Stimulated activated effector memory CD8-positive, alpha-beta T cell treated with anti-CD3 and anti-CD28 coated beads, Interleukin-12 subunit alpha, Interleukin-12 subunit beta, amount 100 ng/mL, for 72 hours (primary cell): ENCODE data around the gene MAP3K6.
"Not testable (repeated sequence)": the region's sequence is repeated elsewhere in the genome, so short reads cannot be mapped to it uniquely, and the experiment has no call there.

Source experiments
- ATAC-seq: fragments of 150-1000 bp; cut with Tn5 transposase; 2 replicates; pipeline ENCODE4 v1.10.0; 2021
- DNase-seq, 2 donors: peaks; one replicate each; pipeline ENCODE4 v3.0.0; 2021 to 2022; ENCODE audit warnings: low spot score in 2 of 2
- H3K27ac Mint-ChIP-seq: one replicate; pipeline ENCODE4 v1.8.0; 2022; ENCODE audit warnings: mild to moderate bottlenecking, mixed read lengths
- H3K36me3 Mint-ChIP-seq: one replicate; pipeline ENCODE4 v1.8.0; 2022; ENCODE audit warnings: mild to moderate bottlenecking, mixed read lengths
- H3K4me1 Mint-ChIP-seq: one replicate; pipeline ENCODE4 v1.8.0; 2022; ENCODE audit warnings: mixed read lengths
- H3K4me3 Mint-ChIP-seq: one replicate; pipeline ENCODE4 v1.8.0; 2022; ENCODE audit warnings: mild to moderate bottlenecking, mixed read lengths
- H3K9me3 Mint-ChIP-seq: one replicate; pipeline ENCODE4 v1.8.0; 2022; ENCODE audit warnings: mixed read lengths

The MAP3K6 gene

GRCh38 chr1:27388337-27389005 is 21.7 kb upstream of the MAP3K6 start:
- Mint-ChIP-seq H3K4me1 (peaks cover 22% of the 10 kb centered on the region), H3K36me3 (peaks cover 9% of the 10 kb centered on the region), H3K9me3 (no peaks in the 10 kb centered on the region), H3K4me3 (no peak overlapping the region), H3K27ac (no peak overlapping the region)
- ATAC-seq (no peak), DNase-seq (peak; percentile 66 to 86)

- H3K27ac Mint-ChIP-seq, H3K4me3 Mint-ChIP-seq, H3K9me3 Mint-ChIP-seq, ATAC-seq, H3K4me1 Mint-ChIP-seq, H3K36me3 Mint-ChIP-seq, DNase-seq: not testable (repeated sequence)
Measured at GRCh38 chr1:27384797-27385196, 18.0 kb upstream of the MAP3K6 start.

GRCh38 chr1:27383661-27384060 is 16.9 kb upstream of the MAP3K6 start:
- no peaks in the 10 kb centered on the region for H3K9me3 Mint-ChIP-seq
- H3K27ac Mint-ChIP-seq, result no peak overlapping the region

GRCh38 chr1:27383039-27383605 is 16.4 kb upstream of the MAP3K6 start, which contains the start of gene CD164L2:
Gene CD164L2, minus strand, starts transcription at chr1:27383333. Its CDS starts 94 bp downstream, at chr1:27383239.
- H3K36me3 Mint-ChIP-seq, result no peaks in the 10 kb centered on the region
- ATAC-seq, result peak; percentile 38
- peak within 1 kb of the TSS; percentile 5 for H3K27ac Mint-ChIP-seq
- DNase-seq, result no peak
- no peaks in the 10 kb centered on the region for H3K4me1 Mint-ChIP-seq
- no peaks in the 10 kb centered on the region for H3K9me3 Mint-ChIP-seq
- H3K4me3 Mint-ChIP-seq, result no peak within 1 kb of the TSS

More at GRCh38 chr1:27383661-27384060, 16.9 kb upstream of the MAP3K6 start:
- no peak overlapping the region for H3K4me3 Mint-ChIP-seq
- H3K36me3 Mint-ChIP-seq, result no peaks in the 10 kb centered on the region
- DNase-seq (no peak), ATAC-seq (no peak)
- peaks cover 4% of the 10 kb centered on the region for H3K4me1 Mint-ChIP-seq

GRCh38 chr1:27381969-27382762 is 15.4 kb upstream of the MAP3K6 start:
- DNase-seq (no peak), ATAC-seq (no peak)
- Mint-ChIP-seq H3K9me3 (no peaks in the 10 kb centered on the region), H3K36me3 (no peaks in the 10 kb centered on the region), H3K27ac (peak overlapping the region; percentile 5), H3K4me1 (no peaks in the 10 kb centered on the region), H3K4me3 (no peak overlapping the region)

GRCh38 chr1:27380766-27381733 is 14.3 kb upstream of the MAP3K6 start:
- ATAC-seq (no peak), DNase-seq (no peak)
- H3K36me3 Mint-ChIP-seq, result no peaks in the 10 kb centered on the region
- no peaks in the 10 kb centered on the region for H3K9me3 Mint-ChIP-seq
- H3K27ac Mint-ChIP-seq, result no peak overlapping the region
- no peak overlapping the region for H3K4me3 Mint-ChIP-seq
- H3K4me1 Mint-ChIP-seq, result no peaks in the 10 kb centered on the region

- no peaks in the 10 kb centered on the region for H3K4me1 Mint-ChIP-seq
- H3K9me3 Mint-ChIP-seq, result no peaks in the 10 kb centered on the region
- ATAC-seq (no peak), DNase-seq (no peak)
- H3K36me3 Mint-ChIP-seq, result no peaks in the 10 kb centered on the region
- no peak overlapping the region for H3K27ac Mint-ChIP-seq
- H3K4me3 Mint-ChIP-seq, result no peak overlapping the region
Measured at GRCh38 chr1:27380224-27380623, 13.5 kb upstream of the MAP3K6 start.

- no peak for ATAC-seq
- Mint-ChIP-seq H3K4me1 (no peaks in the 10 kb centered on the region), H3K27ac (no peak overlapping the region), H3K9me3 (no peaks in the 10 kb centered on the region), H3K36me3 (no peaks in the 10 kb centered on the region), H3K4me3 (no peak overlapping the region)
- DNase-seq, result no peak
Measured at GRCh38 chr1:27379564-27380122, 12.9 kb upstream of the MAP3K6 start.

- Mint-ChIP-seq H3K27ac (peak overlapping the region; percentile 80), H3K4me1 (no peaks in the 10 kb centered on the region), H3K9me3 (no peaks in the 10 kb centered on the region), H3K36me3 (no peaks in the 10 kb centered on the region), H3K4me3 (no peak overlapping the region)
- ATAC-seq (no peak), DNase-seq (no peak)
Measured at GRCh38 chr1:27377760-27378495, 11.2 kb upstream of the MAP3K6 start.

- no peaks in the 10 kb centered on the region for H3K9me3 Mint-ChIP-seq
- no peaks in the 10 kb centered on the region for H3K36me3 Mint-ChIP-seq
- H3K27ac Mint-ChIP-seq, result no peak within 1 kb of the TSS
- no peaks in the 10 kb centered on the region for H3K4me1 Mint-ChIP-seq
- DNase-seq (no peak), ATAC-seq (no peak)
- H3K4me3 Mint-ChIP-seq, result no peak within 1 kb of the TSS
Measured at GRCh38 chr1:27374362-27375086, 7.8 kb upstream of the MAP3K6 start, which contains the start of gene FCN3. Gene FCN3, minus strand, starts transcription at chr1:27374824. Its CDS starts 6 bp downstream, at chr1:27374818.

- Mint-ChIP-seq H3K4me1 (peaks cover 7% of the 10 kb centered on the region), H3K4me3 (no peak overlapping the region), H3K27ac (no peak overlapping the region), H3K9me3 (no peaks in the 10 kb centered on the region), H3K36me3 (no peaks in the 10 kb centered on the region)
- DNase-seq, result no peak
- peak; percentile 27 for ATAC-seq
Measured at GRCh38 chr1:27372808-27373690, 6.3 kb upstream of the MAP3K6 start.

- H3K27ac Mint-ChIP-seq, result no peak overlapping the region
- no peak for ATAC-seq
- peaks cover 12% of the 10 kb centered on the region for H3K4me1 Mint-ChIP-seq
- no peak overlapping the region for H3K4me3 Mint-ChIP-seq
- no peaks in the 10 kb centered on the region for H3K9me3 Mint-ChIP-seq
- DNase-seq, result no peak
- no peaks in the 10 kb centered on the region for H3K36me3 Mint-ChIP-seq
Measured at GRCh38 chr1:27372022-27372807, 5.5 kb upstream of the MAP3K6 start.
